GM18517 (cell line): ENCODE data around the gene ATP8A2.
"Not testable (repeated sequence)": the region's sequence is repeated elsewhere in the genome, so short reads cannot be mapped to it uniquely, and the experiment has no call there.

Experiments used
- ATAC-seq: cut with Tn5 transposase; IDR thresholded peaks from one replicate; pipeline ENCODE4 v1.9.1; 2021; ENCODE audit warnings: mild to moderate bottlenecking, moderate library complexity; ENCODE audit not compliant: unreplicated experiment

ATP8A2 gene

DNA sequence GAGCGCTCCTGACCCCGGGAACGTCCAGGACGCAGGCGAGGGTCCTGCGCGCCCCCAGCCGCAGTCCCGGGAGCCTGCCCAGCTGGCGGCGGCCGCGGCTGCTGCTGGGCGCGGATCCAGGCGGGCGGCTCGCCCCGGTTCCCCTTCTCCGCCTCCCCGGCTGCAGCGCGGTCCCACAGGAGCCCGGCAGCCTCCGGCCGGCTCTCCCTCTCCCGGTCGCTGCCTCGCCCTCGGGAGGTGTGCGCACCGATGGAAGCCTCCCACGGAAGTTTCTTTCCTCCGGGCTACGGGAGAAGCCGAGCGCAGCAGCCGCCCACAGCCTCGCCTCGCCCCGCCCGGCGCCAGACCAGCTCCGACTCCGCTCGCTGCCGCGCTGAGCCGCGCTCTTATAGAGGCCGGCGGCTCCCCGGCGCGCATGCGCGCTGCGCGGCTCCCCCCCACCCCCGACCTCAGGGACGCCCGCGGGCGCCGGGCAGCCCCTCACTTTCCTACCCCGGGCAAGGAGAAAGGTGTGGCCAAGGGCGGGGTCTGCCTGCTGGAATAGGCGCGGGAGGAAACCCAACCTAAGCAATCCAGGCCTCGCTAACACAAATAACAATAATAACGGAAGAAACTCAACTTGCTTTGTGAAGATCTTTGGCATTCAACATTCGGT is 680.0 kb downstream of the ATP8A2 start, which contains the start of gene SHISA2:
SHISA2 (minus strand) TSS at position 360 of the 655 bp plus-strand sequence. CDS start 1,041 bp downstream, outside the sequence.
- ATAC-seq, result no peak

DNA sequence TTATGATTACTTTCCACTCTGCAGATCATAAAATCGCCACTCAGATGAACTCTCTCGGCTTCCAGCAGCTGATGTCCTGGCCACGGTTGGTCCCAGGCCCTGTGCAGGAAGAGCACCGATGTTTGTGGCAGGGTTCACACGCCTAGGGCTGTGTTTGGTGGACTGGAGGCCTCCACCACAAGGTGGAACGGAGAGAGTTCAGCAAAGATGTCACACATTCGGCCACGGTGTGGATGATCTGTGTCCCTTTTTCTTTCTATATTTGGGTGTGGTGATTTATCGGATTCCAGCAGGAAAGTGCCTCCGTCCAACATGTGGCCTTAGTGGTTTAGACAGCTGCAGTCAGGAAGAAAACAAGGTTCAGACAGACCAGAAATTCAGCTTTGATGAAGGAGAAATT is 680.6 kb downstream of the ATP8A2 start:
- no peak for ATAC-seq

DNA sequence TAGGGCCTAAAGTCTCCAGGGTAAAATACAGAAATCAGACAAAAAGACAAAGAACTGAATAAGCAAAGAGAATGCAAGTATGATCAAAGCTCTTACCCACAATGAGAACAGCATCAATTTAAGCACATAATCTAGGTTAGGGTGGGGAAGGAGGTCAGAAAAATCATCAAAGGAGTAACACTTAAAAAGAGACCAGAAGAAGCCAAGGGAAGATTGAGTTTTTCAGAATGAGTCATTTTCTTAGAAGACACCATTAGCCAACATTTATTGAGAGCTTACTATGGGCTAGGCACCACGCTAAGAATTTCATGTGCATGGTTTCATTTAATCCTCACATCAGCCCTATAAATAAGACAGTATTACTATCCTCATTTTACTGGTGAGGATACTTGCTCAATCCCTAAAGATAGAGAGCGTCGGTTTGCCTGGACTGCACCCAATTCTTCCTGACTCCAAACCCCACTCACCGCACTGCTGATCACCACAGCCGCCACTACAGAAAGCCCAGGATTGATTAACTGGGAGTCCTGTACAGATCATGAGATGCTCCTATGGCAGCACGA is 681.7 kb downstream of the ATP8A2 start:
- ATAC-seq, result no peak

DNA sequence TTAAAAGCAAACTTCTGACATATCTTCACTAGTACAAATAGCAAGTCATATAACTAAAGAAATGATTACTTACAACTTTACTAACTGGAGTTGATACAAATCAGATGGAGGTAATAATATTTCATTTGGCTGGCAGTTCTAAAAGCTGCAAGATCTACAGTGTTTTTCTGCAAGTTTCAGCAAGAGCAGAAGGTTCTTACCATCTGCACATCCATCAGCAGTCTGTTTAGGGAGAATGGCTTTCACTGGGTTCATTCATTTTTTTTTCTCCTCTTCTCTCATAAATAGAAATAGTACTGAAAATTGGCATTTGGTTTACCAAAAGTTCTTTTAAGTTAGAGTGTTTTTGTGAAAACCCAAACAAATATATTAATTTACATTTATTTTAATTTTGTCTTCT is 683.1 kb downstream of the ATP8A2 start:
- no peak for ATAC-seq

DNA sequence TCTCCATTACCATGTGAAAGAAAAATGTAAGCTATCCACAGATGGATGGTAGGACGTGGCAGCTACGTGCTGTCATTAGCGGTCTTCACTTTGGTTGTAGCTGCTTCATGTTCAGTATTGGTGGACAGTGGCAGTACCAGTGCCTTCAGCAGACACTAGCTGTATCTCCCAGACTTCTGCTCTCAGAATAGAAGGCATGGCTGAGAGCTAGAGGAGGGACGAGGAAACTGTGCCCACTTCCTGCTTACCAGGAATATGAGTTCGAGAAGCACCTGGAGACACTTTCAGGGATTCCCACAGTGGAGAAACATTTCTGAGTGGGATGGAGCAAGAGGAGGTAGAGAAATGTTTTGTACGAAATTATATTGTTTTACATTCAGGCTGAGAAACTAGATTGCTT is 686.9 kb downstream of the ATP8A2 start:
- no peak for ATAC-seq

DNA sequence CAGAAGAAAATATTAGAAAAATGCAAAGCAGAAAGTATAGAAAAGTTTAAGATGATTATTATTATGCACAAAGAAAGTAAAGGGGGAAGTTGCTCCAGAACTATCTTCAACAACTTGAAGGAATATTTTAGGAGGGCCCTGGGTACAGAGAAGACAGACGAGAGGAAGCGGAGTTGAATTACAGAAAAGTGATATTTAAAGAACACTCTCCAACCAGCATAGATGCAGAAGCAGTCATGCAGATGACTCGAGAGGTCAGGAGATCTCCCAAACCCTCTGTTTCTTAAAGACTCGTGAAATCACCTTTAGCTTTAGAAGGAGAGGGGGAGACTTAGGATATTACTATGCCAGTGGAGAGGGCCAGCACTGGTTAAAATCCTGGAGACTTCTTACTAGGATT is 688.6 kb downstream of the ATP8A2 start:
- no peak for ATAC-seq

DNA sequence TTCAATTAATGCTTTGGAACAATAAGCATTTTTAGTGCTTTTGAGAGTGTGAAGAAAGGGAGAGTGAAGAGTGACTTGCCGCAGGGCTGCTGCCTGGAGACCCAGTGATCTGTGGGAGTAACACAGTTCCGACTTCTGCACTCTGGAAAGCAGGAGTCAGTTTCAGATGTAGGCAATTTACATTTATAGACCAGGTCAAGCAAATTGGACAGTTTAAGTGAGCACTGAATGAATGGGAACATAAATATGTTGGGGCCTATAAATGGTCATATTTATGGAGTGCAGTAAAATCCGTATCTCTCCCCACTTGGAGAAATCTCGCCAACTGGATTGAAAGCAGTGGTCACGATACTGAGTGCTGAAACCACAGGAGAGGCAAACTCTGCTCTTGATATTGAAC is 689.5 kb downstream of the ATP8A2 start:
- no peak for ATAC-seq

DNA sequence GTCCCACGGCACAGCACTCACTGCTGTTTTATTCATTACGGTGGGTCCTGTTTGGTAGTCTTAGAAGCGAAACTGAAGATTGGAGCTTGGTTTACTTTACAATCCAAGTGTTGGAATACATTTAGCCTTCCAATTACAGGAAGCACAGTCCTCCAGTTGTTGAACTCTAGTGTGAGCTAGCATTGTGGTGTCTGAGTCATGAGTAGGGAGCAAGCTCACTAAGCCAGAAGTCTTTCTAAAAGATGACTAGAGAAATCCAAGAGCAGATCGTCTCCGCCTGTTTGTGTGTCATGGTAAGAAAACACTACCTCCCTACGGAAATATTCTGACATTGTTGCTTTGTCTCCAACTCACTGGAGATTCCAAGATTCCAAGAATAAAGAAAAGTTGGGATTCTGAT is 690.2 kb downstream of the ATP8A2 start:
- no peak for ATAC-seq

DNA sequence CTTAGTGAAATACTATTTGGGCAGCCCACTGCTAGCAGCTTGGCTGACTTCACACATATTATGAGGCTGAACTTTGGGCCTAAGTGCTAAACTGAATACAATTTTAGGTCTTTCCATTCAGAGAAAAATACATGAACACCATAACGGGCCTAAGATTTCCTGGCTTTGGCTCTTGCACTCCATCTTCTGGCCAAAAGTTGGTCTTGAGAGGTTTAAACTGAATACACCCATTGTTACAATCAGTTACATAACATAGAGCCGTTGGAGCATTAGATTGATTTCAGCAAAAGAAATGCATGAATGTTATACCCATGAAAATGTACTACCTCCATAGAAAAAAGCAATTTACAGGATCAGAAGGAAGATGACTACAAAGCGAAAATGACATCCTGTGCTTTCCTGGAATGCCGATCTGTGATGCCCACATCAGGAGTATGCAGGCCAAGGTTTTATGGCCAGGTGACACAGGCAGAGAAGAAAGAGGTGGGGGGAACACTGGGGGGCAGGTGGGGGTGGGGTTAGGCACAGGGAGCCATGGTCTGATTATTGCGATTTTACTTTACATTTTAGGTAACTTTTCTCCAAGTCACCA is 691.2 kb downstream of the ATP8A2 start:
- ATAC-seq, result no peak

DNA sequence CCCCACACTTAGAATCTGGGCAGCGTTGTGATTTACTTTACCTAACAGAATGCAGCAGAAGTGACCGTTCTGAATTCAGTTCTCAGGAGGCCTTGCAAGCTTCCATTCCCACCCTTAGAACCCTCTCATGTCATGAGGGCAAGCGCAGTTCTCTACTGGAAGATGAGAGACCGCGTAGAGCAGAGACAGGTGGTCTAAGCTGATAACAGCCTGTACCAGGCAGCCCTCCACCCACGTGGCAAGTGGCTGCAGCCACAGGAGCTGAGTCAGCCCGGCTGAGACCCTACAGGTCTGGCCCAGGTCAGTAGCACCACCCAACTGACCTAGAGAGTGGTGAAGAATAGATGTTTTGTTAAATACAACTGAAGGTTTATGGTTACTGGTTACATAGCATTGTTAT is 694.7 kb downstream of the ATP8A2 start:
- ATAC-seq, result not testable (repeated sequence)

DNA sequence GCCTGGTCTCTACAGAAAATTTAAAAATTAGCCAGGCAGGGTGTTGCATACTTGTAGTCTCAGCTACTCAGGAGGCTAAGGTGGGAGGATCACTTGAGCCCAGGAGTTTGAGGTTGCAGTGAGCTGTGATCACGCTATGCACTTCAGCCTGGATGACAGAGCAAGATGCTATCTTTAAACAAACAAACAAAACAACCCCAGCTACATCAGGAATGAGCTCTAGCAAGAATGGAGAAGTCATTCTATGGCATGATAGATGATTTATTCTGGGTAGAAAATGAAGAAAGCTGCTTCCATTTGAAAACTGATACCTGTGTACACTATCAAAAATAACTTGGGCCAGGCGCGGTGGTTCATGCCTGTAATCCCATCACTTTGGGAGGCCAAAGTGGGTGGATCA is 695.8 kb downstream of the ATP8A2 start:
- no peak for ATAC-seq

DNA sequence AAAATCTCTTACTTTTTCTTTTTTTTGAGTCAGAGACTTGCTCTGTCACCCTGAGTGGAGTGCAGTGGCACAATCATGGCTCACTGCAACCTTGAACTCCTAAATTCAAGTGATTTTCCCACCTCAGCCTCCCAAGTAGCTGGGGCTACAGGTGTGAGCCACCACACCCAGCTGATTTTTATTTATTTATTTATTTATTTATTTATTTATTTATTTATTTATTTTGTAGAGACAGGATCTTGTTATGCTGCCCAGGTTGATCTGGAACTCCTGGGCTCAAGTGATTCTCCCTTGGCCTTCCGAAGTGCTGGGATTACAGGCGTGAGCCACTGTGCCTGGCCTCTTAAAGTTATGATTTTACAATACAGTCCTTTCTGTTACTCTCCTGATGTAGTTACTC is 696.6 kb downstream of the ATP8A2 start:
- ATAC-seq, result not testable (repeated sequence)

DNA sequence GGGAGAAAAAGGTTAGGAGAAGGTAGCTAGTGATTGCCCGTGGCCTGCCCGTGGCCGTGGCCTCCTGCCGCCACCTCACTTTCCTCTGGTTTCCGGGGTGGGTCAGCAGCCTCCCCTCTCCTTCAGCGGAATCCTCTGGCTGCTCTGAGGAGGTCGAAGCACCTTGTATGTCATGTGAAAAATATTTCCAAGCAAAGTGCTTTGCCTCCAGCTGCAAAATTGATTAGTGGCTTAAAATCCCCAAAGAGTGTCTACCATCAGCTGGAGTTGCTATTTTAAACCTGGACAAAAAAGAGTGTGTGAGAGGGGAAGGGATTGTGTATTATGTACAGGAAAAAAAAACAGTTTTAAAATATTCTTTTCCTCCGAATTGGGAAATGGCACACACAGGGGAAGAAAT is 697.9 kb downstream of the ATP8A2 start:
- not testable (repeated sequence) for ATAC-seq

DNA sequence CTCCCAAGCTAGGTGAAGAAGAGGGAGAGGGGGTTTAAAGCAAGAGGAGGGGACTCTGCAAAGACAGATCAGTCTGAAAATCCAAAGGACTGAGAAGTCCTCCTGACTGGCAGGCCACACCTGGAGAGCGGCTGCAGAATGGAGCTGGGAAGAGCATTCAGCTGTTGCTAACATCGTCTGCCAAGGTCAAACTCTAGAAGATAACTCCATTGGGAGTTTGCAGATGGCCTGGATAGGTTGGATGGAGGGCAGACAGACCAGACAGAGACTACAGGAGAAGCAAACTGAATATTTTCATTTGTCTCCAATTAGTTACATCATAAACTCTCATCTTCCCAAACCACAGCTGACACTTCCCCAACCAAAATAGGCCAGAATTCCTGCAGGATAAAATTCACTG is 699.9 kb downstream of the ATP8A2 start:
- ATAC-seq, result no peak

DNA sequence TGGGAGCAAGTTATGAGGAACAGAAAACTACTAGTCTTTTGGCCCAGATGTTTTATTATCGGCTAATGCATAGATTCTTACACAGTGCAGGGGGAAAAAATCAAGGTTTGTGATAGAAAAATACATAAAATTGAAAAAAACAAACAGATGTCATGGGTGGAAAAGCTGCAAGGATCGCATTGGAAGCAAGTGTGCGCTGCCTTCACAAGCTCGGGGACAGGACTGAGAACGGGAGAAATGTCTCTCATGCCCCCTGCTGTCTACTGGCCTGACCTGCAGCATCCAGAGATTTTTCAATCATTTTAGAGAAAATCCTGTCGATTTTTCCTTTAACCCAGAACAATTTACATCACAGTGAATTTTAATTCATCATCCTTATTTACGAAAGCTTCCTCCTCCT is 700.6 kb downstream of the ATP8A2 start:
- ATAC-seq, result not testable (repeated sequence)

DNA sequence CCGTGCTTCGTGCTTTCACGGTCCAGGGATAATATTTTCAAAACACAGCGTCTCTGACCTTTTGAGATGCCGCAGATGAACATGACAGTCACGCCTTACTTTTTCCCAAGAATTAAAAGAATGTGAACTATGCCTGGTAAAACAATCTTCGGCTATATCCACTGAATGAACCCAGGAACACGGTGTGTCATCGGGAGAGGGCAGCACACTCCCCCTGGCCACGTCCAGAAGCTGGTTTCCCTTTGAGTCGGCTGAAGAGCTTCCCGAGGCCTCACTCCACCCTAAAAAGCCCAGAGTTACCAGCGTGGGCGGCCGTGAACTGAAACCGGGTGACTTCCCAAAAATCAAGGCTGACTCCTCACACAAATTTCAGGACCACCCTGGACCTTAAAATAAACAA is 702.9 kb downstream of the ATP8A2 start:
- no peak for ATAC-seq
